Measurements from ENCODE around the gene TCFL5.

TCFL5 gene

DNA sequence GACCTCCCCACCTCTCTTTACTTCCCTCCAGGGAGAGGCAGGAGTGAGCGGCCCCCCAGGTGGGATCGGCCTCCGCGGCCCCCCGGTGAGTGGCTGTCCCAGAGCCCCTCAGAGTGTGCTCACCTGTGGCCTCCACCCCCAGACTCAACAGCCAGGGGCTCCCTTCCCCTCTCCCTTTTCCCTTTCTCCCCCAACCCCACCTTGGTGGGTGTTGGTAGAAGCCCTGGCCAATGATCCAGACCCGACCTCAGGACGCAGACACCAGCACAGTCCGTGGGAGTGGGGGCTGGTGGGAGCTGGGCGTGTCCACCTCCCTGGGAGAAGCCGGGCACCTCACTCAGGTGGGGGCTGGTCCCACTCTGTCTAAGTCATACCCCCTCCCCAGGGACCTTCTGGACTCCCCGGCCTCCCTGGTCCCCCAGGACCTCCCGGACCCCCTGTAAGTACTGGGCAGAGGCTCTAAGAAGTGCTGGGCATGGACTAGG is 39.9 kb downstream of the TCFL5 start:
- no peak for DNase-seq (ENCODE audit: low spot score)

DNA sequence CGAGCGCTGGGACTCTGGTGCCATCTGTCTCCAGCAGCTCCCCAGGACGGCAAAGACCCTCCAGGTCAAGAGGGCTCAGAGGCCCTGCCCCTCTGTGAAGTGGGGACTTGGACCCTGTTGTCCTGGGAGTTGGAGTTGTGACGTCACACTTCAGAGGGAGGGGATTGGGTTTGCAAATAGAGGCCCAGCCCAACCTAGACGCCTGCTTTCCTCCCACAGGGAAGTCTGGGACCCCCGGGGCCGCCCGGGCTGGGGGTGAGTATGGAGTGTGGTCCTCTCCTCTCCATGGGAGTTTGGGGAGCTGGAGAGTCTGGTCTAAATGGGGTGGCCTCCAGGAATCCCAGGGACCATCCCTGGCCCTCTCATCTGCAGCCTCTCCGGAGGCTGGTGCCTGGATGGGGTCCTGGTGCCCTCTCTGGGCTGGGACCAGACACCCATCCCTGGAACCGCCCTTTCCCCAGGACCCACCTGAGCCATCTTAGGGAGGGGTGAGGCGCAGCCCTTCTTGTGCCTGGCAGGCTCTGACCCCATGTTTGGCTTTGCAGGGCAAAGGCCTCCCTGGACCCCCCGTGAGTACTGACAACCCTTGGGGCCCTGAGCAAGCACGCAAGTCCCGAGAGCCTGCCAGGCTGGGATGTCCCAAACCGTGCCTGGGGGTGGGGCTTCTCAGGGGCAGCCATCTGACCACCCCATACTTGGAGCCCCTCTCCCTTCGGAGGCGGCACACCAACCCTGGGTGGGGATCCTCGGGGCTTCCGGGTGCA is 40.5 kb downstream of the TCFL5 start:
- no peak for DNase-seq (ENCODE audit: low spot score)

DNA sequence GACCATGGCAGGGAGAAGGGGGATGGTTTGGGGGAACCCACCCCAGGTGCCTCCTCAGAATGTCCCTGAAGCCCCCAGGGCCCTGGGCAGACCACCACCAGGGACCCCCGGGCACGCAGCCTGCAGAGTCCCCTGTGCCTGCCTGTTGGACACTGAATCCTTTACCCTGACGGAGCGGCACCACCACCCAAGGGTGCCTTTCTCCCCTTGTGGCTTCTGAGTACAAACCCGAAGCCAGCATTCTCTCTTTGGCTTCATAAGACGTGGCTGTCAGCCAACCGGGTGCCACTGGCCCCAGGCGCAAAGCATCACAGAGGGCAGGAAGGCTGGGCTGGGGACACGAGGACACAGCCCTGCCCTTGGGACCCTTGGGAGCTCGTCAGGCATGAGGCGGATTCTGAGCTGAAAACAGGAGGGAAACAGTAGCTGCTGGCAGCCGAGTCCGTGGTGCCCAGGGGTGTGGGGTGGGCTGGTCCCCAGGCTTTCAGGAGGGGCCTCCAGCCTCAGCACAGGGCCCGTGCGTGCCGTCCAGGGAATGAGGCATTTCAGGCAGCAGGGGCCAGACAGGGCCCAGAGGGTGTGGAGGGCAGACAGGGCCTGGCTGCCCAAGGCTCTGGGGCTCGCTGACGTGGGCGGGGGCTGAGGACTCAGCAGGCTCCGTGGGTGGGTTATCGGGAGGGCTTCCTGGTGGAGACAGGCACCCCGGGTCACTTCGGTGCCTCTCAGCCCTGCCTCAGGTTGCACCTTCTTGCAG is 41.2 kb downstream of the TCFL5 start:
- DNase-seq (ENCODE audit: low spot score) = no peak

DNA sequence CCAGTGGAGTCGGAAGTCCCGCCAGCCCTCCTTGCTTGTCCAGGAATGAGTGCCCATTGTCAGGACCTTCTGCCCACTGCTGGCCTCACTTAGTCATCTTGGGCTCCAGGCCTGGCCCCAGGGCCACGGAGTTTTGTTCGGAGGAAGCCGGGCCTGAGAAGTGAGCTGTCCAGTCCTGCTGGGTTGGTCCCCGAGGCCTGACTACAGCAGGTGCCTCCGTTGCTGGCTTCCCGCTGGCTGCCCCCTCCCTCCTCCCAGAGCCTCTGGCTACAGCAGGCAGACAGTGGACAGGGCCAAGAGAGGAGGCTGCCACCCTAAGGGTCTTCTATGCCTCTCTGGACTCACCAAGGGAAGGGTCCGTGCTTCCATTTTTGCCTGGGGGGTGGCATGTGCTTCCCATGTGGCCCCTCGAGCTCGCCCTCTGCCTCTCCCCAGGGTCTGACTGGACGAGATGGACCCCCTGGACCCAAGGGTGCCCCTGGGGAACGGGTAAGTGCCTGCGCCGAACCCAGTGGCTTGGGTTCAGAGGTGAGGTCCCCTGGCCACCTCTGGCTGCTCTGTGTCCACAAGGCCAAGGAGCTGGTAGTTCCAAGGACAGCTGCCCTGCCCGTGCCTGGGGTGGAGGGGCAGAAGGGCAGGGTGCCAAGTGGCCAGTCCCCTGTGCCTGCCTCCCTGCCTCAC is 42.0 kb downstream of the TCFL5 start:
- peak; percentile 63 for DNase-seq (ENCODE audit: low spot score)

DNA sequence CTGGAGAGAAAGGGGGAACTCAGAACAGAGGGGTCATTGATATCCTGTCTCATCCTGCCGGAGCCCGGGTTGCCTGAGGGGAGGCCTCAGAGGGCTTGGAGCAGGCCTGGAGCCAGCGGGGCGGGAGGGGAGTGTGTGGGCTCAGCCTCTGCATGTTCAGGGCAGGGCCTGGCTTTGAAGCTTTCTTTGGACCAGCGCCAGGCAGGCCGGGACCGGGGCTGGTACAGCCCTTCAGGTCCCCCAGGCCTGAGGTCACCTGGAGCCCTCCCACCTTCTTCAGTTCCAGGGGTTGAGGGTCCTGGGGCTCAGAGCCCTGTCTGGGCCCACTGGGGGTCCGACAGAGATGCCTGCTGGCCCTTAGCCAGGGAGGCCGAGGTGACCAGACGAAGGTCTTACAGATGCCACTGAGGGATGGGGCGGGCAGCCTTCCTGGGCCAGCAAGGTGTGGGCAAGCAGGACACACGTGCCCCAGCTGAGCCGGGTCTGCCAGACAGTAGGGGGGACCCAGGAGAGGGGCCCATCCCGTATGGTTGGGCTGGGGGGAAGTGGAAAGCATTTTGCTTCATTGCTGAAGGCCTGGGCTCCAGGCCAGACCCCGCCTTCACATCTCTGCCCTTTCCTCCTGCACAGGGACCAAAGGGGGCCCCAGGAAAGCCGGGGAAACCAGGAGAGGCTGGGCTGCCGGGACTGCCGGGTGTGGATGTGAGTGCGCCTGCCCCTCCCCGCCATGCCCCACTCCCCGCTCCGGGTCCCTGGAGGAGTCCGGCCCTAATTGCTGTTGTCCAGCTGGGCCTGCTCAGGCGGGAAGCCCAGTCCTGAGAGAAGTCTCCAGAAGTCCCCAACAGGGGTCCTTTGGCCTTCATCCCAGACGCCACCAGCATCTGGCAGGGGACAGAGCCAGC is 42.8 kb downstream of the TCFL5 start:
- DNase-seq (ENCODE audit: low spot score) = no peak

DNA sequence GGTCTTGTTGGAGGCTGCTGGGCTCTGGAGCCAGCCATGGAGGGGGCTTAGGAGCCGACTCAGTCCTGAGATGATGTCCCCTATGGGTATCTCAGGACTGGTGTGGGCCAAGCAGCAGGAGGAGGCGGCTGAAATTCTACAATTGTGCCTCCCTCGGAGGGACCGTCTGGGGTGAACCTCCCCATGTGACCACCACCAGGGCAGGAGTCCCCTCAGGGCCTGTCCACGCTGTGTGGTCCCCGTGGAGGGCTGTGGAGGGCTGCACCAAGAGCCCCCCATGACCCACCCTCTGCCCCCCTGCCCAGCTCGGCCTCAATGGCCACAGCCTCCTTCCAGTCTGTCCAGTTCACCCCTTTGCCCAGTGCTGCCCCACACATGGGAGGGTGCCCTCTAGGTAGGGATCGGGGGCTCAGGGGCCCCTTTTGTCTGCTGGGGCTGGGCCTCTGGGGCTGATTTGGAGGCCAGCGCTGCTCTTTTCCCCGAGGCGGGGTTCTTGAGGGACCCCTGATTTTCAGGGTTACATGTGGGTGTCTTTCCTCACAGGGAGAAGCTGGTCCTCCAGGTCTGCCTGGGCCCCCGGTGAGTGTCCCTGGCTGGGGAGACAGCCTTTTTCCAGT is 43.5 kb downstream of the TCFL5 start:
- no peak for DNase-seq (ENCODE audit: low spot score)

DNA sequence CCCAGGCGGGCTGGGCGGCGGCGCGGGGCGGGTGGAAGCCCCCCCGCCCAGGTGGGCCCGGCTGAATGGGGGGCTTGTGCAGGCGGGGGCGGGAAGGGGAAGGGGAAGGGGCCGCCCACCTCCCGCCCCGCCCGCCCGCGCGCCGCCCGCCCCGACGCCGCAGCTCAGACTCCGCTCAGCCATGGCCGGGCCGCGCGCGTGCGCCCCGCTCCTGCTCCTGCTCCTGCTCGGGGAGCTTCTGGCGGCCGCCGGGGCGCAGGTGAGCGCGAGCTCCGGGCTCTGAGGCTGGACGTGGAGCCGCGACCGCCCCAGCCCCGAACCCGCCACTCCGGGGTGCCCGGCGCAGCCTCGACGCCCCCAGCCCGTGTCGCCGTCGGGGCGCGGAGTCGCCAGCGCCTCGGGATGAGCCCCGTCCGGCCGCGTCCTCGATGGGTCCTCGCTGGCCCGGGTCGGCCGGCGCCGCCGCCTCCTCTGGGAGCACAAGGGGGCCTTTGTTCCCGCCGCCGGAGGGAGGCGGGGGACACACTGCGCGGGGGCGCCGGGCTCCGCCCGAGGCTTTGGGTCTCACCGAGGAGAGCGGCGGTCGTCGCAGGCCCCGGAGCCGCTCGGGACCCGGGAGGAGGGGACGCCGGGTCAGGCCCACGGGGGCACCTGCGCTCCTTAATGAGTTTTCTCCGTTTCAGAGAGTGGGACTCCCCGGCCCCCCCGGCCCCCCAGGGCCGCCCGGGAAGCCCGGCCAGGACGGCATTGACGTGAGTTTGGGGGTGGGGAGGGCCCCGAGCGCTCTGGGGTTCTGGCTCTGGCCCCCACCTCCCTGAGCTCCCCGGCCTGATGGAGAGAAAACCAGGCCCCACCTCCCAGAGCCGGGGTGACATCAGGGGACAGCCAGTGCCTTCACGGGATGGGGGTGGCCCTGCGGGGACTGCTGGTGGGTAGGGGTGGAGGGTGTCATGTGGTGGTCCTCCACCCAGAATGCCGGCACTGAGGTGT is 44.4 kb downstream of the TCFL5 start, which contains the start of gene COL9A3:
Gene COL9A3, plus strand, starts transcription at position 167 of the 990 bp plus-strand sequence. Its CDS starts 15 bp downstream, at position 182.
- no peak for DNase-seq (ENCODE audit: low spot score)

DNA sequence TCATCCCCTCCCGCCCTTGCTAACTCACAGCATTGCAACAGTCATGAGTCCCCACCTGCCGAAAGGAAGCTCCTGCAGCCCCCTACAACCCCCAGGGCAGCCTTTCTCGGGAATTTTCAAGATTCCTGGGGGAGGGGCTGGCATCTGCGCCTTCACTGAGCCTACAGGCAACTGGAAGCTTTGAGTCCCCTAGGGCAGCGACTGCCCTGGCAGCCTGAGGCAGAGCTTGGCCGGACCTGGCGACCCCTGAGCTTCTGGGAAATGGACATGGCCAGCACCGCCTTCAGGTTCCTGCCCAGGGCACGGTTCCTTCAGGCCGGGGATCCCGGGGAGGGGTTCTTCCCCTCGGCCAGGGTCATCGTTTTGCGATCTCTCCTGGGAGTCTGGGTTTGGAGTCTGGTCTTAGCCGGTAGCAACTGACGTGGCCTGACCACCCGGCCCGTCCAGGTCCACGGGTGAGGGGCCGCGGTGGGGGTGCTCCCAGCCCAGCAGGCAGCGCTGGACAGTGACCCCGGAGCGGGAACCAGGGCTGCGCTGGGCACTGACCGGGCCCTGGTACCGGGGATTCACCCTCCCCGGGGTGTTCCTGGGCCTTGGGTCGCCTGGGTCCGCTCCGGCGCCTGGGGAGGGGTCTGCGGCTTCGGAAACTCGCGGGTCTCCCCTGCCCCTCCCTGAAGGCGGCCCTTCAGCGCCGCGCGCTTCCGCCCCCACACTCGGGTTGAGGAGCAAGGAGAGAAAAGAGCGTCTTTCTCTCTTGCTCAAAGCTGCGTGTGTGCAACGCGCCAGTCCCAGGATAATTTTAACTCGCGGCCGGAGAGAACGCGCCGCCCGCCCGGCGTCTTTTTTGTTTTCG is 45.4 kb downstream of the TCFL5 start:
- DNase-seq (ENCODE audit: low spot score) = no peak

DNA sequence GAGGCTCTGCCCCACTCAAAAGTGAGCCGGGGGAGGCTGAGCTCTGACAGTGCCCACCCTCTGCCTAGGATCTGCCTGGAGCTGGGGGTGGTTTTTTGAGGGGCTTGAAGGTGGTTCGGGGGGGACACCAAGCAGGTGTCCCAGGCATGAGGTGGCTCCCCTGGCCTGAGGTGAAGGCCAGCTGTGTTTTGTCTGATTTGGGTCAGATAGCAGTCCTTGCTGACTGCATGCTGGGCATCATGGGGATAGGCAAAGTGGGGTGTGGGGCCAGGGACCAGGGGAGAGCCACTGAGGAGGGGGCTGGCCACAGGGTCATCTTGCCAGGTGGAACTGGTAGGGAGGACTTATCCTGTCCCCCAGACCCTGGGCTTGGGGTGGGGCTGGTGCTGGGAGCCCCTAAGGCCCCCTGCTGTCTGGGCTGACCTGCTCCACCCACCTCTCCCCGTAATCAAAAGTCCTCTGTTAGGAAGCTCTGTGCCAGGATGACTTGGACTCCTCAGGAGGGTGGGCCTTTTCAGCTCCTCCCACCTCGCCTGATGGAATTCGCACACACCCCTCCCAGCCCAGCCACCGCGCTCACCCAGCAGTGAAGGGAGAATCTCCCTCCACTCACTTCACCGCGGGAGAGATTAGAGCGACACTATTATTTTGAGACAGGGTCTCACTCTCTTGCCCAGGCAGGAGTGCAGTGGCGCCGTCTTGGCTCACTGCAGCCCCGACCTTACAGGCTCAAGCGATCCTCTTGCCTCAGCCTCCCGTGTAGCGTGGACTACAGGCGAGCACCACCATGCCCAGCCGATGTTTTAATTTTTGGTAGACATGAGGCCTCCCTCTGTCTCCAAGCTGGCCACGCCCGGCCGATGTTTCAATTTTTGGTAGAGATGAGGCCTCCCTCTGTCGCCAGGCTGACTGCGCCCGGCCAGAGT is 46.3 kb downstream of the TCFL5 start:
- DNase-seq (ENCODE audit: low spot score) = no peak

DNA sequence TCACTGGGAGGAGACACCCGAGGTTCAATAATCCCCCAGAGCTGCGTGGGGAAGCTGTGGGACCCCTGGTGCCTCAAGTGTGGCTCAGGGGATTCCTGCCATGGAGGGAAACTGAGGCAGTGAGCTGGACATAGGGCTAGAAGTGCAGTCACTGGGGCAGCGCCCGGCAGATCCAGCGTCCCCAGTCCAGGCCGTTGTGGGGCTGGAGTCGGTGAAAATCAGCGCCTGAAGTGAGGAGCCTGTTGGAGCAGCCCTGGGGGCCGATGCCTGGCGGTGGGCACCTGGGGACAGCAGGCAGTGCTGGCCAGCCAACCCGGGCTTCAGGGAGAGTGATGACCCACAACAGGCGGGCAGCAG is 46.9 kb downstream of the TCFL5 start:
- DNase-seq (ENCODE audit: low spot score) = no peak

DNA sequence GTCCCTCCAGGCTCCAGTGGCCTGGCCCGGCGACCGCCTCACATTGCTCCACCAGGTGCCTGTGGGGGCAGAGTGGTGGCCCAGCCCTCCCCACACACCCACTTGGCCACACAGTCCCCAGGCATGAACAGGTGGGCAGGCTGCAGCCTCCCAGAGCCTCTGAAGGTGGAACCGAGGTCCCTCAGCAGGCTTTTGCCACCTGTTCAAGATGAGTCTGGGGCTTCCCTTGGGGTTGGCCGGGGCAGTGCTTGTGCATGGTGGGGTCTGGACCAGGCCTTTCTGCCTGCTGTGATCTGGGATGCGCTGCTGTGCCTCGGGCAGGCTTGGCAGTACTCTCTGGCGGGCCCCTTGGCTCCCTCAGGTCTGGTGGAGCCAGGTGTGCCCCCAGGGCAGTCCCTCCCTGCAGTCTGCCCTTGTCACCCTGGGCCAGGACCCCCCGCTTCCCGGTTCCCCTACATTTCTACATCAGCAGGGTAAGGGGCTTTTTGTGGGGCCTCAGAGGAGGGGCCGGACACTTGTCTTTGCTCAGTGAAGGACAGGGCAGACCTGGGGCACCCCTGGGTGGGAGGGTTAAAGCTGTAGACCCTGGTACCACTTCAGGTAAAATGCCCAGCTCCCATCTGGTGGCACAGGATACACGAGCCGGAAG is 47.4 kb downstream of the TCFL5 start:
- DNase-seq (ENCODE audit: low spot score) = no peak

DNA sequence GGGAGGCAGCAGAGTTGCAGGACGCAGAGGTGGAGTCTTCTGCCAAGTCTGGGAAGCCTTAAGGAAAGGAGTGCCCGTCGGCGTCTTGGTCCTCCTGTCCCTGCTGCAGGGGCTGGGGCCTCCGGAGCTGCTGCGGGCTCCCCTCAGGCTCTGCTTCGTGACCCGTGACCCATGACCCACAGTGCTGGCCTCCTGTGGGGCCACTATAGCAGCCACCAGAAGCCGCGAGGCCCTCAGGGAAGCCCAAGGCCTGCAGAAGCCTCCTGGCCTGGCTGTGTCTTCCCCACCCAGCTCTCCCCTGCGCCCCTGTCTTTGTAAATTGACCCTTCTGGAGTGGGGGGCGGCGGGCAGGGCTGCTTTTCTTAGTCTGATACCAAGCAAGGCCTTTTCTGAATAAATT is 48.0 kb downstream of the TCFL5 start:
- DNase-seq (ENCODE audit: low spot score) = no peak

DNA sequence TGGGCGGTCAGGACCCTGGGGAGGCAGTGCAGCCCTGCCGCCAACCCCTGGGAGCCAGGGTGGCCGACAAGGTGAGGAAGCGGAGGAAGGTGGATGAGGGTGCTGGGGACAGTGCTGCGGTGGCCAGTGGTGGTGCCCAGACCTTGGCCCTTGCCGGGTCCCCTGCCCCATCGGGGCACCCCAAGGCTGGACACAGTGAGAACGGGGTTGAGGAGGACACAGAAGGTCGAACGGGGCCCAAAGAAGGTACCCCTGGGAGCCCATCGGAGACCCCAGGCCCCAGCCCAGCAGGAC is 48.8 kb downstream of the TCFL5 start:
- DNase-seq (ENCODE audit: low spot score) = no peak

DNA sequence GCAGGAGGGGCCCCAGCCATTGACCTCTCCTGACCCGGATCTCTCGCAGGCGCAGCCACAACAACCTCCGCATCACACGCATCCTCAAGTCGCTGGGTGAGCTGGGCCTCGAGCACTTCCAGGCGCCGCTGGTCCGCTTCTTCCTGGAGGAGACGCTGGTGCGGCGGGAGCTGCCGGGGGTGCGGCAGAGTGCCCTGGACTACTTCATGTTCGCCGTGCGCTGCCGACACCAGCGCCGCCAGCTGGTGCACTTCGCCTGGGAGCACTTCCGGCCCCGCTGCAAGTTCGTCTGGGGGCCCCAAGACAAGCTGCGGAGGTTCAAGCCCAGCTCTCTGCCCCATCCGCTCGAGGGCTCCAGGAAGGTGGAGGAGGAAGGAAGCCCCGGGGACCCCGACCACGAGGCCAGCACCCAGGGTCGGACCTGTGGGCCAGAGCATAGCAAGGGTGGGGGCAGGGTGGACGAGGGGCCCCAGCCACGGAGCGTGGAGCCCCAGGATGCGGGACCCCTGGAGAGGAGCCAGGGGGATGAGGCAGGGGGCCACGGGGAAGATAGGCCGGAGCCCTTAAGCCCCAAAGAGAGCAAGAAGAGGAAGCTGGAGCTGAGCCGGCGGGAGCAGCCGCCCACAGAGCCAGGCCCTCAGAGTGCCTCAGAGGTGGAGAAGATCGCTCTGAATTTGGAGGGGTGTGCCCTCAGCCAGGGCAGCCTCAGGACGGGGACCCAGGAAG is 49.3 kb downstream of the TCFL5 start:
- DNase-seq (ENCODE audit: low spot score) = no peak

DNA sequence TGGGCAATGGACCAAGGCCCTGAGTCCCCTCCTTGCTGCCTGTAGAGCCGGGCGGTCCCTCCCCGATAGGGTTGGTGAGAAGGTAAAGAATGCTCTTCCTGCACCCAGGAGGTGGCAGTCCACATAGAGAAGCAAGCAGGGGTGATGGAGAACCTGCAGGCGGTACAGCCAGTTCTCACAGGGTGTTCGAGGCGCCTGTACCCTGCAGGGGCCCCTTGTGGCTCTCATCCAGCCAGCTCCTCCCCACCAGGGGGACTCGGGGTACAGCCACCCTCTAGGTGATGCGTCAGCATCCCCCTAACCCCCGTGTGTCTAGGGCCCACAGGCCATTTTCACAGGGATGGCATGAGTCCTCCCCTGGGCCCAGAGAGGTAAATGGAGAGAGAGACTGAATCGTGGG is 49.9 kb downstream of the TCFL5 start:
- no peak for DNase-seq (ENCODE audit: low spot score)

DNA sequence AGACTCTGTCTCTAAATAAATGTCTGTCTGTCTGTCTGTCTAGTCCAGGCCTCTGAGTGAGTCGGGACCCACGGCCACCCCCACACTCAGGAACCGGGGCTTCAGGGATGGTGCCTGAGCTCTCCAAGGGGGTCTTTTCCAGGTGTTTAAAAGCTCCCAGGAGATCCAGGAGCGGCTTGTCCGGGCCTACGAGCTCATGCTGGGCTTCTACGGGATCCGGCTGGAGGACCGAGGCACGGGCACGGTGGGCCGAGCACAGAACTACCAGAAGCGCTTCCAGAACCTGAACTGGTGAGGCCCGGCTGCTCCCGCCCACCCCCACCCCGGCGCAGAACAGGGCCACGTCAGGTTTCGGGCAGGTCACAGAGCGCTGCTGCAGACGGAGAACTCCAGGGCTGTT is 50.3 kb downstream of the TCFL5 start:
- no peak for DNase-seq (ENCODE audit: low spot score)
